Dermis microvascular lymphatic vessel endothelial cell (primary cell): ENCODE results near the gene MEF2A. TPM values are rescaled to one million over a fixed set of nuclear protein-coding genes. Genes with fewer than 3 reads are reported as not detected.

ENCODE experiments used
- DNase-seq, 2 donors: peaks; one replicate each; pipeline versions ENCODE4 v3.0.0 to v3.0.0-alpha.2; 2010; ENCODE audit warnings: low read depth in 2 of 2
- total RNA-seq: library from RNA; depleted of rRNA; stranded (reverse); fragments of >200 nt; gene quantifications from 2 replicates; pipeline ENCODE4 v1.2.1, GENCODE V29; 2014

MEF2A gene
- total RNA-seq, 1 donor from 2014 or later, result 16.0 TPM

DNA sequence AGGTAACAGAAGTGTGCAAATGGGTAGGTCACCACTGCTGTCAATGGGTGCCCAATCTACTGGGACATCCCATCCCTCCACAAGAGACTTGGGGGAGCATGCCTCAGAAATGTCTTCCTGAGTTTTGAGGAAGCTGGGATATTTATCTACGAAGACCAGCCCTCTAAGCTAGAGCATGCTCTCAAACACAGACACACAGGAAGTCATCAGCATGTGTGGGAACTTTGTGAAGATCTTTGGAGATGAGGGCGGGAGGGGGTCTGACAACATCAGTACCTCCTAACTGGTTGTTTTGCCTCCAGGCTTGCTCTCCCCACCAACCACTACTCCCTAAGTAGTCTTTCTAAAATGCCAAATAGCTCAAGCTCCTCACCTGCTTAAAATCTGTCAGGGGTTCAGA lies 3.5 kb upstream of the MEF2A start:
- DNase-seq, result no peak

- peak in 1 of 2 donors; percentile 23 for DNase-seq
Observed at GRCh38 chr15:99564221-99565048, 1.3 kb upstream of the MEF2A start.

DNA sequence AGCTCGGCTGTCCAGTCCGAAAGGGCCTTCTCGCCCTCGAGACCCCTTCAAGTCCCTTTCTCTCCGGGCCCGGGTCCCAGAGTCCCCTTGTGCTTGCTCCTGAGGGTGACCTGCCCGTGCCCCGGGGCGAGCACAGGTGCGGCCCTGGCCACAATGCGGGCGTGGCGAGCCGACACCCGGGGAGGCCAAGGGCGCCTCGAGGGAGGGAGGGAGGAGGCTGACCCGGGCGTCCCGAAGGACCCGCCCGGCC lies 810 bp upstream of the MEF2A start:
- DNase-seq, result no peak

DNA sequence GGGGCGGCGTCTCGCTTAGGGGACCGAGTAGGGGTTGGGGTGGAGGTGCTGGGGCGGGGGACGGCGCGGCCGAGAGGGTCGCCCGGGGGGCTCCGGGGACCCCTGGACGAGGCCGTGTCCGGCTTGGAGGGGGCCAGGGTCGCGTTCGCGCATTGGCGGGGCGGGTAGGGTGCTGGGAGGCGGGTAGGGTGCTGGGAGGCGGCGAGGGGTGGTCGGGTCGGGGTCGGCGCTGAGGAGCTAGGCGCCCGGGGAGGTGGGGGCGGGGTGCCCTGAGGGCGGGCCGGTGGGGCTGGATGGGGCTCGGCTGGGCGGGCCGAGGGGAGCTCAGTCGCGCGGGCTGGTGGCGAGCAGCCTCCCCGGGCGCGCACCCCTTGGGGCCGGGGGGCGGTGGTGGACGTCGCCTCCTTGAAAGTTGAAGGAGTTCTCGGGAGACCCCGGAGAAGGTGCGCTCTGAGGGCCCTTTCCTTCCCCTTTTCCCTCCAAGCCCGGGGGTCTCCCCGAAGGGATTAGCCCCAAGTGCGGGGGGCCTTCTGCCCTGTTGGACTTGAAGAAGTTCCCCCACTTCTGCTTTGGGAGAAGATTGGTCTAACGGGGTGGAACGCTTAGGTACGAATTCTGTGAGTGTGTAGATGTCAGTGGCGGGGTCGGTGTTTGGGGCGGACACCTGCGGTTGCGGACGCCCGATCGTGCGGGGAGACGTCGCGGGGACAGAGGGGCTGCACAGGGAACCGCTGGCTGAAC lies 543 bp downstream of the MEF2A start:
- peak in 1 of 2 donors; percentile 30 for DNase-seq

GRCh38 chr15:99568625-99569352 lies 3.0 kb downstream of the MEF2A start:
- no peak for DNase-seq

DNA sequence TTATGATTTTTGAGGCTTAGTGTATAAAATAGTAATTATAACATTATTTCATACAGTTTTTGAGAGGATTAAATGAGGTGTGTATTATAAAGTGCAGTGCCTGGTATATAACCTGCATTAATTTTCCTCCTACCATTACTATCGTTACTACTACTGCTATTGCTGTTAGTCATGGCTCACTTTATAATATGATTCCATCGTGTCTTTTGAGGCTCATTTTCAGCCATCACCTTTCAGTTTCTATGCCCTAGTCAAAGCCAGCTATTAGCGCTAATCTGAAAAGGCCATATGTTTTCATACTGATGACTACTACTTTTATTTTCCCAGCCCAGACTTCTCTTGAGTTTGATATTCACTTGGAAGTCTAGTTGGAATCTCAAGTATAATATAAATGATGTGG lies 5.5 kb downstream of the MEF2A start:
- no peak for DNase-seq

DNA sequence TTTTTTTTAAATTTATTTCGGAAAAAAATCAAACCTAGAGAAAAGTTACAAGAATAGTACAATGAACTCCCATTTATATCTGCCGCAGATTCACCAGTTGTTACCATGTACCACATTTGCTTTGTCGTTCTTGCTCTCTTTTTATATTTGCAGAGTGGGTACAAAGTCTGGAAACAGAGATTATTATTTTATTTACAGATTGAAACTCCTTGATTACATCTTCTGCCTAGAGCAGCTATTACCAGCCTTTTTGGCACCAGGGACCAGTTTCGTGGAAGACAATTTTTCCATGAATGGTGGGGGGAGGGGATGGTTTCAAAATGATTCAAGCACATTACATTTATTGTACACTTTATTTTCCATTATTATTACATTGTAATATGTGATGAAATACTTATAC lies 8.3 kb downstream of the MEF2A start:
- DNase-seq, result no peak

GRCh38 chr15:99574502-99574901 lies 8.7 kb downstream of the MEF2A start:
- no peak for DNase-seq

DNA sequence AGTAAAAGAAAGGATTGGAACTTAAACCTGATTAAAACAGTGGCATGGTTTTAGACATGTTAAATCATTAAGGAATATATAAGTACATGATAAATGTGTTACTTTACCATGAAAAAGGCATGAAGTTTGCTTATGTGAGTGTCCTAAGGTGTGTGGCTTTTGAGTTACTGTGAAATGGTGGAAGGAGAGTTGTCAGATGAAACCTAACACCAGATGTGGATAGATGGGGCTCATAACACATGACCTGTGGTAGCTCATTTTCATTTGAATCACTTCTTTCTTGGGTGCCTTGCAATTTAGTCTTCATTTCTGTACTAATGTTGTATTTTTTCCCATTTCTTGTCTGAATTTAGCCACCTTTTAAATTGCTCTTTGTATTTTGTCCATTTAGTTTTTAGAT lies 13.0 kb downstream of the MEF2A start:
- no peak for DNase-seq

DNA sequence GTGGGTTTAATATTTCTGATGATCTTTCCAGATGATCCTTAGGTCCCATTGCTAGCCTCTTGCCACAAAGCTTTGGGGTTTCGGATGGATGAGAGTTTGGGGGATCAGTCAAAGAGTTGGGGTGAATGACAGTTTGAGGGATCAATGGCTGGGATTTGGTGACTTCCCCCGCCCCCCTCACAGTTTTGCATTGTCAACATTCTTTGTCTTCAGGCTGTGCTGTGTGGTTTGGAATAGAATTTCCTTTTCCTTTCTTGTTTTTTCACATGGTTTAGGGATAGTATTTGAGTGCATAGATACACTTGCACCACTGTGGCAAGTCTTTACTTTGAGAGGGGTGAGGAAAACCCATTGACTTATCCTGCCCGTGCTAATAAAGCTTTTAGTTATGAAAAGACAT lies 14.3 kb downstream of the MEF2A start:
- no peak for DNase-seq

- no peak for DNase-seq
Observed at GRCh38 chr15:99582508-99582960, 16.8 kb downstream of the MEF2A start.

DNA sequence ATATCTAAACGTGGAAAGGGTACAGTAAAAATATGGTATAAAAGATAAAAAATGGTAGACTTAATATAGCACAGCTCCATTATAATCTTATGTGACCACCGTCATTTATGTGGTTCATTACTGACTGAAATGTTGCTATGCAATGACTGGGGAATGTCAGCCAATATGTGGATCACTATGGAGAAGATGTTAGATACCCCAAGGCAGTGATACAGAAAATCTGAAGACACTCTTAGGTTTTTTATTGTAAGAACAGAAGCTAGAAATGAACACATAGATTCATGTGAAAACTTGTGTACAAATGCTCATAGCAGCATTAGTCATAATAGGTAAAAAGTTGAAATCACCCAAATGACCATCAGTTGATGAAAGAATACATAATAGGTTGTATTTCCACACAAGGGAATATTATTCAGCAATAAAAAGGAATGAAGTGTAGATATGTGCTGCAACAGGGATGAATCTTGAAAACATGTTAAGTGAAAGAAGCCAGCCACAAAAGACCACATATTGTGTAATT lies 18.4 kb downstream of the MEF2A start:
- no peak for DNase-seq

DNA sequence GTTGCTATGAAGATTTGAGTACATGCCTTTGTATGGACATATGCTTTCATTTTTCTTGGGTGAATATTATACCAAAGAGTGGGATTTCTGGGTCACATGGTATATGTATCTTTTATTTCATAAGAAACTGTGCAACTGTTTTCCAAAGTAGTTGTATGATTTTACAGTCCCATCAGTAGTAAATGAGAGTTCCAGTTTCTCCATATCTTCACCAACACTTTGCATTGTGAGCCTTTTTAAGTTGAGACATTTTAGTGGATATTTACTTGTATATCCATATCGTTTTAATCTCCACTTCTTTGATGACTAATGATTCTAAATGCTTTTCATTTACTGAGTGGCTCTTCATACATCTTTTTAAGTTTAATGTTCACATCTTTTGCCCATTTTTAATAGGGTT lies 20.3 kb downstream of the MEF2A start:
- no peak for DNase-seq

- no peak for DNase-seq
Observed at GRCh38 chr15:99589801-99590200, 24.0 kb downstream of the MEF2A start.

GRCh38 chr15:99590913-99591646 lies 25.3 kb downstream of the MEF2A start:
- no peak for DNase-seq

DNA sequence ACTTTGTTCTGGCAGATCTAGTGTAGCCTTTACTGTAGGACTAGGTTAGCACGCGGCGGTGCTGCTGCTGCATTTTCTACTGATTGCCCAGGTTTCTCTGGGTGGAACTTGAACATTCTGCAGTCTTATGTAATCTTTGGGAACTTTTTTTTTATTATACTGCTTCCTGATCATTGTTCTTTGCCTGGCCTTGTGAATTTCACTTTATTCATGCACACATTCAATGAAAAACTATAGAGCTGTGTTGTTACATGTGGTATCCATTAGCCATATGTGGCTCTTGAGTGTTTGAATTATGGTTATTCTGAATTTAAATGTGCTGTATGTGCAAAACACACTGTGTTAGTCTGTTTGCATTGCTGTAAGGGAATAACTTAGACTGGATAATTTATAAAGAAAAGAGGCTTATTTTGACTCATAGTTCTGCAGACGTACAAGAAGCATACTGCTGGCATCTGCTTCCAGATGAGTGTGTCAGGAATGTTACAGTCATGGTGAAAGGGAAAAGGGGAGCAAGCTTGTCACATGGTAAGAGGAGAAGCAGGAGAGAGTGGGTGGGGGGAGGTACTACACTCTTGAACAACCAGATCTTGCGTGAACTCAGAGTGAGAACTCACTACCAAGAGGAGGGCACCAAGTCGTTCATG lies 26.5 kb downstream of the MEF2A start:
- DNase-seq, result peak in 1 of 2 donors; percentile 12

DNA sequence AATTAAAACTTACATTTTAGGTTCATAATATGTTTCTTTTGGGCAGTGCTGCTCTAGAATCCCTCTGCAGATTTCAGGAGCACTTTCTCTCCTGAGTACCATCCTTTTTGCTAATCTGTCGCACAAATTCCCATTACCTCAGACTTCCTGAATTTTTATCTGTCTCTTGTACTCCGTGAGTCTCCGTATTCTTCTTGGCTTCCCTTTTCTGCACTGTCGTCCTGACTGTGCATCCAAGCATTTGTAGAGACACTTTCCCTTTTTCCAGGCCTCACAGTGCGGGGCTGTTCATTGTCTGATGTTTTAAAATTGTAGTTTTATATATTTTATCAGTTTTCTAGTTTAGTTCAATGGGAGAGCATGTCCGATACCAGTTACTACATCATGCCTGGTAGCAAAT lies 27.3 kb downstream of the MEF2A start:
- no peak for DNase-seq

DNA sequence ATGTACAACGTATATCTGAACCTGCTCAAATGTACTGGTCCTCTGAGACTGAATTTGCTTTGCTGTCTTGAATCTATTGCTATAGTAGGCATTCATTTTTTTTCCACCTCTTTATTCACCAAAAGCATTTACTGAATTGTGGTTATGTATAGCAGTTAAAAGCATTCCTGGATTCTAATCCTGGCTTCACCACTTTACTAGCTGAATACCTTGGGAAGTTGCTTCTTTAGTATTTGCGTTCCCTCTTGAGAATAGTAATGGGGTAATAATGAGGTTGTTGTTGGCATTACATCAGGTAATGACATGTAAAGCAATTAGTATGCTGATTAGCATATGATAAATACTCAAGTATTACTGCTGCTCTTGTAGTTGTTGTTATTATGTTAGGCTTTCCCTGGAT lies 29.1 kb downstream of the MEF2A start:
- no peak for DNase-seq

- no peak for DNase-seq
Observed at GRCh38 chr15:99598296-99598695, 32.5 kb downstream of the MEF2A start.

DNA sequence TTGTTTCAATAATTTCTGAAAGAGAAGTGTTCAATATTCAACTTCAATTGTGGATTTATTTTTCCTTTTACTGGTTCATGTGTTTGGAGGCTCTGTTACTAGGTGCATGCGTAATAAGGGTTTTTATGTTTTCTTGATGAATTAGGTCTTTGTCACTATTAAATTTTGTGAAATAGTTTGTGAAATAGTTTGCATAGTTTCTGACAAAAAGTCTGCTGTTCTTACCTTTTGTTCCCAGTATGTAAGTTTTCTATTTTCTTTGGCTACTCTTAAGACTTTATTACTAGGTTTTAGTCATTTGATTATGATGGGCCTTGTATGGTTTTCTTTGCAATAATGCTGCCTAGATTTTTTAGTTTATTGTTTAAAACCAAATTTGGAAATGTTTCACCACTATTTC lies 38.0 kb downstream of the MEF2A start:
- DNase-seq, result peak in 1 of 2 donors; percentile 5

DNA sequence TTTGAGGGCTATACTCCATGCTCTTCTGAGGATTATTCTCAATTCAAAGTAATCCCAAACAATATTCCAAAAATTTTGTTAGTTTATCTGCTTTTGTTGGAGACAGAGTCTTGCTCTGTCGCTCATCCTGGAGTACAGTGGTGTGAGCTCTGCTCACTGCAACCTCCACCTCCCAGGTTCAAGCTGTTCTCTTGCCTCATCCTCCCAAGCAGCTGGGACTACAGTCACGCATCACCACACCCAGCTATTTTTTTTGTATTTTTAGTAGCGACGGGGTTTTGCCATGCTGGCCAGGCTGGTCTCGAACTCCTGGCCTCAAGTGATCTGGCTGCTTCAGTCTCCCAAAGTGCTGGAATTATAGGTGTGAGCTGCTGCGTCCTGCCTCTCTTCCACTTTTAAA lies 39.1 kb downstream of the MEF2A start:
- DNase-seq, result no peak
